ENCODE measurements around the gene PLEKHA6. TPM values are rescaled to one million over a fixed set of nuclear protein-coding genes. Genes with fewer than 3 reads are reported as not detected.

PLEKHA6 gene
- total and polyA plus RNA-seq, 8 donors: 5.1 to 24.4 (median 16.1) TPM

GRCh38 chr1:204278251-204278650 is 81.5 kb downstream of the PLEKHA6 start:
- Histone ChIP-seq H3K27ac (no peak overlapping the region), H3K9me3 (no peaks in the 10 kb centered on the region), H3K27me3 (peaks cover 0 to 14% of the 10 kb centered on the region in 2 donors), H3K36me3 (no peaks in the 10 kb centered on the region), H3K4me3 (no peak overlapping the region), H3K4me1 (peaks cover 0 to 4% of the 10 kb centered on the region in 2 donors)
- TF ChIP-seq CTCF (IDR thresholded peaks at IDR 0.05): no peak
- intact Hi-C loops (cut with DNase I): no loop called here
- DNase-seq (peak in 1 of 4 donors; percentile 80), ATAC-seq (no peak)

GRCh38 chr1:204277563-204278219 is 82.0 kb downstream of the PLEKHA6 start:
- no peaks in the 10 kb centered on the region for H3K9me3 ChIP-seq
- H3K4me3 ChIP-seq: no peak overlapping the region
- intact Hi-C loops (cut with DNase I): no loop called here
- DNase-seq (peak in 1 of 4 donors; percentile 72), ATAC-seq (no peak)
- no peaks in the 10 kb centered on the region for H3K36me3 ChIP-seq
- peaks cover 0 to 4% of the 10 kb centered on the region in 2 donors for H3K4me1 ChIP-seq
- TF ChIP-seq CTCF (IDR thresholded peaks at IDR 0.05): no peak
- H3K27me3 ChIP-seq: peaks cover 0 to 12% of the 10 kb centered on the region in 2 donors
- H3K27ac ChIP-seq: no peak overlapping the region

- Histone ChIP-seq H3K4me3 (no peak overlapping the region), H3K27me3 (no peaks in the 10 kb centered on the region), H3K9me3 (no peaks in the 10 kb centered on the region), H3K36me3 (no peaks in the 10 kb centered on the region), H3K27ac (no peak overlapping the region), H3K4me1 (peaks cover 0 to 4% of the 10 kb centered on the region in 2 donors)
- no peak for TF ChIP-seq CTCF (IDR thresholded peaks at IDR 0.05)
- ATAC-seq (peak; percentile 82), DNase-seq (no peak)
- intact Hi-C loops (cut with DNase I): no loop called here
Observed at GRCh38 chr1:204275695-204276370, 83.9 kb downstream of the PLEKHA6 start.

GRCh38 chr1:204274446-204274845 is 85.3 kb downstream of the PLEKHA6 start:
- DNase-seq: no peak
- TF ChIP-seq CTCF (IDR thresholded peaks at IDR 0.05): no peak
- no peak for ATAC-seq
- Histone ChIP-seq H3K4me3 (no peak overlapping the region), H3K4me1 (peaks cover 0 to 4% of the 10 kb centered on the region in 2 donors), H3K36me3 (no peaks in the 10 kb centered on the region), H3K27me3 (no peaks in the 10 kb centered on the region), H3K9me3 (no peaks in the 10 kb centered on the region), H3K27ac (no peak overlapping the region)
- intact Hi-C loops (cut with DNase I): no loop called here

- Histone ChIP-seq H3K36me3 (no peaks in the 10 kb centered on the region), H3K27ac (no peak overlapping the region), H3K4me1 (peaks cover 0 to 4% of the 10 kb centered on the region in 2 donors), H3K27me3 (no peaks in the 10 kb centered on the region), H3K4me3 (no peak overlapping the region), H3K9me3 (no peaks in the 10 kb centered on the region)
- no peak for TF ChIP-seq CTCF (IDR thresholded peaks at IDR 0.05)
- intact Hi-C loops (cut with DNase I): no loop called here
- DNase-seq (no peak), ATAC-seq (no peak)
Observed at GRCh38 chr1:204272505-204272904, 87.2 kb downstream of the PLEKHA6 start.
